Epithelial cell of umbilical artery (primary cell): ENCODE measurements around the gene WDR37. TPM values are rescaled to one million over a fixed set of nuclear protein-coding genes. Genes with fewer than 3 reads are reported as not detected.

Experiments
- total RNA-seq: library from RNA; depleted of rRNA; stranded (reverse); fragments of >200 nt; gene quantifications from 2 replicates; pipeline ENCODE4 v1.2.3, GENCODE V29; 2014

The WDR37 gene, protein sequence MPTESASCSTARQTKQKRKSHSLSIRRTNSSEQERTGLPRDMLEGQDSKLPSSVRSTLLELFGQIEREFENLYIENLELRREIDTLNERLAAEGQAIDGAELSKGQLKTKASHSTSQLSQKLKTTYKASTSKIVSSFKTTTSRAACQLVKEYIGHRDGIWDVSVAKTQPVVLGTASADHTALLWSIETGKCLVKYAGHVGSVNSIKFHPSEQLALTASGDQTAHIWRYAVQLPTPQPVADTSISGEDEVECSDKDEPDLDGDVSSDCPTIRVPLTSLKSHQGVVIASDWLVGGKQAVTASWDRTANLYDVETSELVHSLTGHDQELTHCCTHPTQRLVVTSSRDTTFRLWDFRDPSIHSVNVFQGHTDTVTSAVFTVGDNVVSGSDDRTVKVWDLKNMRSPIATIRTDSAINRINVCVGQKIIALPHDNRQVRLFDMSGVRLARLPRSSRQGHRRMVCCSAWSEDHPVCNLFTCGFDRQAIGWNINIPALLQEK
- total RNA-seq = 17.0 and 24.7 TPM in 2 replicates

DNA sequence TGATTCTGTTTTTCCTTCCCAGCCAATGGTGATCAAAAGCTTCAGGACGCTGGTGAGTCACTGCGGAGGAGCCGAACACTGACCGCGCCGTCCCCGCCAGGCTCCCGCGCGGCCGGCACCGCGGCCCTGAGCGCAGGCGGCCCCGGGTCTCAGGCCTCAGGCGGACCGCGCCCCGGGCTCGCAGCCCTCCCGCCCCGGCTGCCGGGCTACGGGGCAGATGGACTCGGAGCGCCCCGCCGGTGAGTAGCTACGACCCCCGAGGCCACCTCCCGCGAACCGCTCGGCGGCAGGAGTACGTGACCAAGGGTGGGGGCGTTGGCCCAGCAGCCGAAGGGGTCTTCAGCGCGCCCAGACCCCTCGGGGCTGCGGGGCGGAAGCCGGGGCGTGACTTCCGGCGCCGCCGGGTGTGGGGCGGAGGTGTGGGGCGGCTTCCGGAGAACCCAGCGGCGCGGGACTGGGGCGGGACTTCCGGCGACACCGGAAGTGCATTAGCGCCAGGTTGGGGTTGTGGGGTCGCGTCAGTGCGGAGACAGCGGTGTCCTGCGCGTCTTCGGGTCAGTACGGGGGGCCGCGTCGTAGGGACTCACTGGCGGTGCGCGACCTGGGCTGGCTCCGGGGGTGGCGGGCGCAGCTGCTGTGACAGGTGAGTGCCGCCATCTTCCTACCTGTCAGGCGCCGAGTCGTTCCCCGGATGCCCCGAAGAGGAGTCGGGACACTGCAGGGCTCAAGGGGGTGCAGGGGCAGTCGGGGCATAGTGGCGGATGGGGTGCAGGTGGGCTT lies at the start of gene WDR37:
TSS of gene WDR37 (plus strand) at position 60 of the 780 bp plus-strand sequence. CDS start 15,771 bp downstream, outside the sequence.

DNA sequence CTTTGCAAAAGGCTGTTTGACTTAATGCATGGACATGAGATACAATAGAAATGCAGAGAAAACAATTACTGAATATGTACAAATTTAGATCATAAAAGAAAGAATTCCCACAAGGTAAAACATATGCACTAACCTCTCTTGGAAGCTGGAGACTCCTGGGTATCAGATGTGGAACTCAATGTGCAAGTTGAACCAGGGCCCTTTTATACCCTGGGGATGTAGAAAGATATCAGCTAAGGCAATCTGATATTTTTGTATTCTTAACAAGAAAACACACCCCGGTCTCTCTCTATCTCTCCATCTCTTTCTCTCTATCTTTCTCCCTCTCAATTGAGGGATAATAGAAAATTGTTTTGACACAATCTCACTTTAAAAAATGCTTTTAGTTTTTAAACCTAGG lies 30.5 kb upstream of the WDR37 start, which contains the start of gene IDI2:
TSS of gene IDI2 (minus strand) at position 177 of the 400 bp plus-strand sequence. CDS start 1,136 bp downstream, outside the sequence.

DNA sequence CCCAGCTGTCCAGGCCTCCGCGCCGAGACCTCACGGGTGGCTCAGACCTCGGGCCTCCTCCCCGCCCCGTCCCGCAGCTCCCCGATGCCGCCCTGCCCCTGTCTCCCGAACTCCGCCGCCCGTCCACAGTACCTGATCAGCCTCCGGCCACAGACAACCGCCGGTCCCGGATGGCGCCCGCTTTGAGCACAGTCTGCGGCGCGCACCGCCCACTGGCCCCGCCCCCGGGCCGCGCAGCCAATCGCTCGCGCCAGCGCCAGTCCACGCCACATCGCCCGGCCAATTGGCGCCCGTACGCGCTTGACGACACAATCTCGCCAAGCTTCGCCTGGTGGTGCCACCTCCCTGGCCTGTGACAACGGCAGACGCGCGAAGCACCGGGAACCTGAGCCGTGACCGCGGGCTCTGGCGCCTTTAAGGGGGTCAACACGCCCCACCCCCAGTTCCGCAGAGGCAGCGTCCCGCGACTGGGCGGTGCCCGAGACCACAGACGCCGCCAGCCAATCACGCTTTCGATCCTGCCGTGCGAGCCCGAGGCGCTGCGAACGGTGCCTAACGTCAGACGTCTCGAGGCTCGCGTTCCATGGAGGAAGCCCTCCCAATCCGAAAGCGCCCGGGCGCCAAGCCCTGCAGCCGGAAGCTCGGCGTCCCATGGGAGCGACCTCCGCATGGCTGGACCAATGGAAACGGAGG lies 7.3 kb upstream of the WDR37 start, which contains the start of gene IDI1:
TSS of gene IDI1 (minus strand) at position 388 of the 693 bp plus-strand sequence. CDS start at position 272, 116 bp downstream.

Other genes with a start within 250 kb of the WDR37 start
- 22.7 and 23.7 TPM in 2 replicates for gene LARP4B, start 124.7 kb upstream of the WDR37 start, total RNA-seq
- gene GTPBP4, start 68.0 kb upstream of the WDR37 start, total RNA-seq = 43.2 and 45.1 TPM in 2 replicates
- gene IDI2, start 30.5 kb upstream of the WDR37 start, total RNA-seq = not detected in 2 replicates
- gene IDI1, start 7.3 kb upstream of the WDR37 start, total RNA-seq = 96.5 and 111 TPM in 2 replicates